Lower lobe of right lung (tissue), 2 donors: ENCODE data around the gene ACOT9. TPM values are rescaled to one million over a fixed set of nuclear protein-coding genes. Genes with fewer than 3 reads are reported as not detected.
A peak's percentile ranks its signal among the peaks of the same experiment; 100 is the strongest.

Source experiments
- ATAC-seq, 2 donors: fragments of 200-7000 bp; cut with Tn5 transposase; one replicate each; pipeline ENCODE4 v1.9.1; 2020 to 2022; ENCODE audit warnings: mild to moderate bottlenecking in 2 of 2, moderate library complexity in 2 of 2
- DNase-seq: peaks from one replicate; pipeline ENCODE4 v3.0.0-alpha.2; 2020
- H3K27ac ChIP-seq: fragments of 200-600 bp; one replicate; pipeline ENCODE4 v1.8.0; 2022
- H3K27me3 ChIP-seq: fragments of 200-600 bp; one replicate; pipeline ENCODE4 v1.8.0; 2022; ENCODE audit warnings: low read depth
- H3K36me3 ChIP-seq: fragments of 200-600 bp; one replicate; pipeline ENCODE4 v1.8.0; 2022; ENCODE audit warnings: mild to moderate bottlenecking
- H3K4me1 ChIP-seq: fragments of 200-600 bp; one replicate; pipeline ENCODE4 v1.8.0; 2022
- H3K4me3 ChIP-seq: fragments of 200-600 bp; one replicate; pipeline ENCODE4 v1.8.0; 2022; ENCODE audit warnings: mild to moderate bottlenecking
- H3K9me3 ChIP-seq: fragments of 200-600 bp; one replicate; pipeline ENCODE4 v1.8.0; 2022
- intact Hi-C: fragments of 100-400 bp; cut with DNase I; formaldehyde crosslinking; loops from one replicate; pipeline ENCODE4 v1.11.0; 2022
- long read RNA-seq: library from polyadenylated mRNA; unstranded; transcript quantifications from one replicate; pipeline ENCODE4 v2.0.0, GENCODE V29; 2021
- total RNA-seq: library from RNA; stranded (reverse); fragmentation: NEBNext Ultra II Directional; extraction: Animal tissue kit (Norgen Biotek cat#: 25700); gene quantifications from one replicate; pipeline ENCODE4 v1.2.1, GENCODE V29; 2021
- TF ChIP-seq, protein P1 (sequence below): fragments of 200-600 bp; IDR thresholded peaks from one replicate; pipeline ENCODE4 v1.8.0; 2022; ENCODE audit warnings: antibody characterized with exemption, mild to moderate bottlenecking
- donor health status: DM: no; HTN: yes; CAD: no; lungs with severe emphysema.

ACOT9 gene, protein sequence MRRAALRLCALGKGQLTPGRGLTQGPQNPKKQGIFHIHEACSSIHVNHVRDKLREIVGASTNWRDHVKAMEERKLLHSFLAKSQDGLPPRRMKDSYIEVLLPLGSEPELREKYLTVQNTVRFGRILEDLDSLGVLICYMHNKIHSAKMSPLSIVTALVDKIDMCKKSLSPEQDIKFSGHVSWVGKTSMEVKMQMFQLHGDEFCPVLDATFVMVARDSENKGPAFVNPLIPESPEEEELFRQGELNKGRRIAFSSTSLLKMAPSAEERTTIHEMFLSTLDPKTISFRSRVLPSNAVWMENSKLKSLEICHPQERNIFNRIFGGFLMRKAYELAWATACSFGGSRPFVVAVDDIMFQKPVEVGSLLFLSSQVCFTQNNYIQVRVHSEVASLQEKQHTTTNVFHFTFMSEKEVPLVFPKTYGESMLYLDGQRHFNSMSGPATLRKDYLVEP
- total RNA-seq, result 45.9 TPM
- long read RNA-seq, transcript ACOT9-201 (15 exons, 1,675 nt), result minor isoform, 16 of 74 reads
- long read RNA-seq, transcript ACOT9-204 (16 exons, 3,117 nt), result major isoform, 42 of 74 reads
- long read RNA-seq, partial matches to known transcripts, result 0 of 74 reads
- long read RNA-seq, other reads (novel, unspliced or antisense), result 16 of 74 reads

DNA sequence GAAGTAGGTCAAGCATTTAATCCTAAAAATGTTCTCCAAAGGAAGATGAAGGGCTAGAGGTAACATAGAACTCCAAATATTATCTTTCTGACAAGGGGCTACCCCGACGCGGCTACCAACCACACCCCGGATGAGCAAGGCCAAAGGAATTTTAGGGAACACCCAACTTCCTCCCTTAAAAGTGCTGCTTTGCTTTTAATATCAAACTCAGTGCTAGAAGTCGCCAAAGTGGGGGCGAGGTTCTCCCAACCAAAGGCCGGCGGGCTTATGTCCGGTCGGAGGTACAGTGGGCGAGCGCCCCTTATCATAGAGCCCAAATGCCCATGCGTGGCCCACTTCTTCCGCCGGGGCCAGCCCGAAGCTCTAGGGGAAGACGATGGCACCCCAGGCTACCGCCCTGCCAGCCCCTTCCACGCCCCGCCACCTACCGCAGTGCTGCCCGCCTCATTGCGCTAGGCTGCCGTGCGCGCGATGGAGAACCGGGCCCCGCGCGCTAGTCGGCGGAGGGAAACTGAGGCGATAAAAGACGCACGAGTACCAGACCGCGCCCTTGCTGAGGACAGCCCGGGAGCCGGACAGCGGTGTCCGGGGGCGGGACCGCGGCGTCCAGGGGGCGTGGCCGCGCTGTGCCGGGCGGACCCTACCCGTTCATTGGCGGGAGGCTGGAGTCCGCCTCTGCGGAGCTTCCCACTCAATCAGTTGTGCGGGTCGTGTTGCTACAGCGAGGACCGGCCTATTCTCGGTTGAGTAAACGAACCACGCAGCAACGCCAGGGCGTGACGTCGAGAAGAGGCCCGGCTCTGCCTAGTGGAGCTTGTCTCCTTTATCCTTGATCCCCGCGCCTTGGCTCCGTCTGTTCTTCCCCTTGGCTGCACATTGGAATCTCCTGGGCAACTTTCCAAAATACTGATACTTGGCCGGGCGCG, at the start of gene ACOT9:
Gene ACOT9, minus strand, starts transcription at position 580 of the 926 bp plus-strand sequence. Its CDS starts 132 bp downstream, at position 448.
- Histone ChIP-seq H3K4me3 (peak within 1 kb of the TSS; percentile 73), H3K36me3 (no peaks in the 10 kb centered on the region), H3K4me1 (no peaks in the 10 kb centered on the region), H3K27me3 (no peaks in the 10 kb centered on the region), H3K27ac (peak within 1 kb of the TSS; percentile 97), H3K9me3 (no peaks in the 10 kb centered on the region)
- ATAC-seq (peak; percentile 99 to 100), DNase-seq (peak; percentile 95)
- TF ChIP-seq, protein P1, sequence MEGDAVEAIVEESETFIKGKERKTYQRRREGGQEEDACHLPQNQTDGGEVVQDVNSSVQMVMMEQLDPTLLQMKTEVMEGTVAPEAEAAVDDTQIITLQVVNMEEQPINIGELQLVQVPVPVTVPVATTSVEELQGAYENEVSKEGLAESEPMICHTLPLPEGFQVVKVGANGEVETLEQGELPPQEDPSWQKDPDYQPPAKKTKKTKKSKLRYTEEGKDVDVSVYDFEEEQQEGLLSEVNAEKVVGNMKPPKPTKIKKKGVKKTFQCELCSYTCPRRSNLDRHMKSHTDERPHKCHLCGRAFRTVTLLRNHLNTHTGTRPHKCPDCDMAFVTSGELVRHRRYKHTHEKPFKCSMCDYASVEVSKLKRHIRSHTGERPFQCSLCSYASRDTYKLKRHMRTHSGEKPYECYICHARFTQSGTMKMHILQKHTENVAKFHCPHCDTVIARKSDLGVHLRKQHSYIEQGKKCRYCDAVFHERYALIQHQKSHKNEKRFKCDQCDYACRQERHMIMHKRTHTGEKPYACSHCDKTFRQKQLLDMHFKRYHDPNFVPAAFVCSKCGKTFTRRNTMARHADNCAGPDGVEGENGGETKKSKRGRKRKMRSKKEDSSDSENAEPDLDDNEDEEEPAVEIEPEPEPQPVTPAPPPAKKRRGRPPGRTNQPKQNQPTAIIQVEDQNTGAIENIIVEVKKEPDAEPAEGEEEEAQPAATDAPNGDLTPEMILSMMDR, result no peak
- intact Hi-C loops, result no loop called here

DNA sequence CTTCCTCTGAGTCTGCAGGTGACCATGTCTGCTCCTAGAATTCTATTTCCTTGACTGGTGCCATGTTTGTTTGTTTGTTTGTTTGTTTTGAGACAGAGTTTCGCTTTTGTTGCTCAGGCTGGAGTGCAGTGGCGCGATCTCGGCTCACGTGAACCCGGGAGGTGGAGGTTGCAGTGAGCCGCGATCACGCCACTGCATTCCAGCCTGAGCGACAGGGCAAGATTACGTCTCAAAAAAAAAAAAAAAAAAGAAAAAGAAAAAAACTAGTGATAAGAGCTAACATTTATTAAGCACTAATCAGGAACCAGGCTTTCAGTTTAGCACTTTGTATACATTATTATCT, 47.0 kb upstream of the ACOT9 start:
- no peak for ATAC-seq
- DNase-seq, result no peak
- Histone ChIP-seq H3K4me3 (no peak overlapping the region), H3K9me3 (no peaks in the 10 kb centered on the region), H3K4me1 (no peaks in the 10 kb centered on the region), H3K36me3 (peaks cover 11% of the 10 kb centered on the region), H3K27ac (no peak overlapping the region), H3K27me3 (no peaks in the 10 kb centered on the region)
- intact Hi-C loops, result no loop called here
- TF ChIP-seq, protein P1, result no peak

DNA sequence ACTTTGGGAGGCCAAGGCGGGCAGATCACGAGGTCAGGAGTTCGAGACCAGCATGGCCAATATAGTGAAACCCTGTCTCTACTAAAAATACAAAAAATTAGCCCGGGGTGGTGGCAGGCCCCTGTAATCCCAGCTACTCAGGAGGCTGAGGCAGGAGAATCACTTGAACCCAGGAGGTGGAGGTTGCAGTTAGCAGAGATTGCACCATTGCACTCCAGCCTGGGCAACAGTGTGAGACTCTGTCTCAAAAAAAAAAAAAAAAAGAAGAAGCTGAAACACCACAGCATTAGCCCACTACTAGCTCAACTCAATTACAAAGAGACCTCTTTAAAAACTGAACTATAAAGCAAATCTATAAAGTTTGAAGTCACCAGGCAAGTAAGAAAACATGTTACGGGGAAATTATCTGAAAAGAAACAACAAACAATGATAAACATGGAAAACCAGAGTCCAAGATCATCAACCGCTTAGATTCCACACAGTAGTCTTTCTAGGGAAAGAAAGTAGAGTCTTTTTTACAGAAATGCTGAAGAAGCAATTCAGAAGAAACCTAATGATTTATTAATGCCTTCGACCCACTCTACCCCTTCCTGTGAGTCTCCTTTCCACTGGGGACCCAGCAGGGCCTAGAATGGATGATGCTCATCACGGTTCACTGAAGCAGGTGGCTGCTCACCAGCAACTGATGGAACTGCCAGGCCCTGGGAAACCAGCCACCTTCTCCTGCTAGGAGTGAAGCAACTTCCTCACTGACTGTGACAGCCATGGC, 46.5 kb upstream of the ACOT9 start:
- Histone ChIP-seq H3K27ac (no peak overlapping the region), H3K9me3 (no peaks in the 10 kb centered on the region), H3K4me1 (no peaks in the 10 kb centered on the region), H3K36me3 (peaks cover 14% of the 10 kb centered on the region), H3K4me3 (no peak overlapping the region), H3K27me3 (no peaks in the 10 kb centered on the region)
- no peak for DNase-seq
- TF ChIP-seq, protein P1, result no peak
- intact Hi-C loops, result loop anchor here (10.0 kb wide), 1 partner anchor 115 kb away; the partner anchor contains the start of genes APOO and CXorf58
- no peak for ATAC-seq

DNA sequence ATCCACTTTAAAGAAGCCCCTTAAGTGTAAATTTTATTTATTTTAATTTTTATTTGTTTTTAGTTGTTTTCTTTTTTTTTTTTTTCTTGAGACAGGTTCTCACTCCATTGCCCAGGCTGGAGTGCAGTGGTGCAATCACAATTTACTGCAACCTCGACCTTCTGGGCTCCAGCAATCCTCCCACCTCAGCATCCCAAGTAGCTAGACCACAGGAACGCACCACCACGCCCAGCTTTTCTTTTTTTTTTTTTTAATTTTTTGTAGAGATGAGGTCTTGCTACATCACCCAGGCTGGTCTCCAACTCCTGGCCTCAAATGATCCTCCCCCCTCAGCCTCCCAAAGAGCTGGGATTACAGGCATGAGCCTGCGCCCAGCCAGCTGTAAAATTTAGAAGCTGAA, 45.9 kb upstream of the ACOT9 start:
- Histone ChIP-seq H3K36me3 (peaks cover 14% of the 10 kb centered on the region), H3K4me1 (no peaks in the 10 kb centered on the region), H3K9me3 (no peaks in the 10 kb centered on the region), H3K4me3 (no peak overlapping the region), H3K27me3 (no peaks in the 10 kb centered on the region), H3K27ac (no peak overlapping the region)
- ATAC-seq, result no peak
- DNase-seq, result no peak
- TF ChIP-seq, protein P1, result no peak
- intact Hi-C loops, result loop anchor here (10.0 kb wide), 1 partner anchor 116 kb away; the partner anchor contains the start of genes APOO and CXorf58
